ENCODE results near the gene OTULINL. TPM values are rescaled to one million over a fixed set of nuclear protein-coding genes. Genes with fewer than 3 reads are reported as not detected.

The OTULINL gene
- total RNA-seq, 1 donor from 2014 or later = 14.4 TPM

- no peak overlapping the region for H3K4me3 Mint-ChIP-seq (ENCODE audit: unreplicated experiment)
- no peak overlapping the region for H3K27ac Mint-ChIP-seq (ENCODE audit: unreplicated experiment)
- DNase-seq = no peak
- peaks cover 2% of the 10 kb centered on the region for H3K27me3 Mint-ChIP-seq (ENCODE audit: unreplicated experiment)
- no peak for TF ChIP-seq CTCF (IDR thresholded peaks at IDR 0.05; ENCODE audit: partially characterized antibody, unreplicated experiment)
- peaks cover 16% of the 10 kb centered on the region for H3K36me3 Mint-ChIP-seq (ENCODE audit: unreplicated experiment)
- peaks cover 3% of the 10 kb centered on the region for H3K9me3 Mint-ChIP-seq (ENCODE audit: unreplicated experiment)
- peaks cover 5% of the 10 kb centered on the region for H3K4me1 Mint-ChIP-seq (ENCODE audit: low read depth, unreplicated experiment)
Observed at GRCh38 chr5:14617441-14617840, 35.8 kb downstream of the OTULINL start.

- no peaks in the 10 kb centered on the region for H3K4me1 Mint-ChIP-seq (ENCODE audit: low read depth, unreplicated experiment)
- DNase-seq = no peak
- H3K27me3 Mint-ChIP-seq (ENCODE audit: unreplicated experiment) = no peaks in the 10 kb centered on the region
- H3K27ac Mint-ChIP-seq (ENCODE audit: unreplicated experiment) = no peak overlapping the region
- H3K4me3 Mint-ChIP-seq (ENCODE audit: unreplicated experiment) = no peak overlapping the region
- H3K9me3 Mint-ChIP-seq (ENCODE audit: unreplicated experiment) = no peaks in the 10 kb centered on the region
- peaks cover 5% of the 10 kb centered on the region for H3K36me3 Mint-ChIP-seq (ENCODE audit: unreplicated experiment)
- no peak for TF ChIP-seq CTCF (IDR thresholded peaks at IDR 0.05; ENCODE audit: partially characterized antibody, unreplicated experiment)
Observed at GRCh38 chr5:14627270-14627669, 45.7 kb downstream of the OTULINL start.

GRCh38 chr5:14628346-14628745 is 46.8 kb downstream of the OTULINL start:
- no peak overlapping the region for H3K27ac Mint-ChIP-seq (ENCODE audit: unreplicated experiment)
- H3K4me1 Mint-ChIP-seq (ENCODE audit: low read depth, unreplicated experiment) = no peaks in the 10 kb centered on the region
- no peak overlapping the region for H3K4me3 Mint-ChIP-seq (ENCODE audit: unreplicated experiment)
- peaks cover 3% of the 10 kb centered on the region for H3K36me3 Mint-ChIP-seq (ENCODE audit: unreplicated experiment)
- H3K27me3 Mint-ChIP-seq (ENCODE audit: unreplicated experiment) = no peaks in the 10 kb centered on the region
- no peak for TF ChIP-seq CTCF (IDR thresholded peaks at IDR 0.05; ENCODE audit: partially characterized antibody, unreplicated experiment)
- peaks cover 2% of the 10 kb centered on the region for H3K9me3 Mint-ChIP-seq (ENCODE audit: unreplicated experiment)
- DNase-seq = no peak

GRCh38 chr5:14630671-14631070 is 49.1 kb downstream of the OTULINL start:
- H3K27ac Mint-ChIP-seq (ENCODE audit: unreplicated experiment) = no peak overlapping the region
- no peak for TF ChIP-seq CTCF (IDR thresholded peaks at IDR 0.05; ENCODE audit: partially characterized antibody, unreplicated experiment)
- peaks cover 3% of the 10 kb centered on the region for H3K27me3 Mint-ChIP-seq (ENCODE audit: unreplicated experiment)
- no peaks in the 10 kb centered on the region for H3K4me1 Mint-ChIP-seq (ENCODE audit: low read depth, unreplicated experiment)
- peaks cover 7% of the 10 kb centered on the region for H3K9me3 Mint-ChIP-seq (ENCODE audit: unreplicated experiment)
- no peak for DNase-seq
- peaks cover 3% of the 10 kb centered on the region for H3K36me3 Mint-ChIP-seq (ENCODE audit: unreplicated experiment)
- H3K4me3 Mint-ChIP-seq (ENCODE audit: unreplicated experiment) = no peak overlapping the region

- DNase-seq = no peak
- Mint-ChIP-seq H3K27me3 (ENCODE audit: unreplicated experiment) (peaks cover 3% of the 10 kb centered on the region), H3K9me3 (ENCODE audit: unreplicated experiment) (peaks cover 7% of the 10 kb centered on the region), H3K4me3 (ENCODE audit: unreplicated experiment) (no peak overlapping the region), H3K27ac (ENCODE audit: unreplicated experiment) (no peak overlapping the region), H3K4me1 (ENCODE audit: low read depth, unreplicated experiment) (no peaks in the 10 kb centered on the region), H3K36me3 (ENCODE audit: unreplicated experiment) (no peaks in the 10 kb centered on the region)
- TF ChIP-seq CTCF (IDR thresholded peaks at IDR 0.05; ENCODE audit: partially characterized antibody, unreplicated experiment) = no peak
Observed at GRCh38 chr5:14635656-14636055, 54.1 kb downstream of the OTULINL start.
